ENCODE results near the gene SINHCAF. TPM values are rescaled to one million over a fixed set of nuclear protein-coding genes. Genes with fewer than 3 reads are reported as not detected.

SINHCAF gene
- total and polyA plus RNA-seq, 2 of the 8 experiments (the other 6 are each of a cell fraction or from before 2014, with no cell fraction given), result 138 to 576 TPM

DNA sequence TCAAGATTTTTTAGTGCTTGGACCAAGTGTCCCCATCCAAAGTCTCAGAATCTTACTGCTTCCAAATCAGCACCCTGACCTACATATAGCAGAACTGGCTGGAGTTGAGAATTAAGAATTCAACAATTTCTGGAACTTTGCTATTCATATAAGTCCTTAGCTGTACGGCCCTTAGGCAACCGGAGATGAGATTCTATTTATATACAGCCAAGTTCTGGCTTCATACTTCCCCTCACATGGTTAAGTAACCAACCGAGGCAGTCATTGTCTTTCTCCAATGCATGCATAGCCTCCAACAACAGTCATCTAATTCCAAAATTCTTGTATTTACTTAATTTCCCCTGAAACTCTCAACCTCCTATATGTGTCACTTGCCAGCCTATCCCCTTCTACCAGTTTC, 76.6 kb downstream of the SINHCAF start:
- Histone ChIP-seq H3K27ac (ENCODE audit: low read depth, low read length) (no peak overlapping the region), H3K4me3 (ENCODE audit: extremely low read depth in 1 of 4, insufficient read depth in 2 of 4, low read depth in 3 of 4, low read length in 4 of 4) (no peak overlapping the region), H3K14ac (ENCODE audit: insufficient read length) (no peak overlapping the region), H4K91ac (replicated peaks; ENCODE audit: insufficient read length, low read length) (no peak overlapping the region), H2BK120ac (replicated peaks; ENCODE audit: low read depth, low read length) (no peak overlapping the region), H3K9me3 (ENCODE audit: insufficient read depth in 2 of 2, low read depth in 1 of 2, low read length in 1 of 2) (no peaks in the 10 kb centered on the region), H2BK5ac (ENCODE audit: low read depth, low read length) (no peak overlapping the region), H3K23ac (ENCODE audit: insufficient read length) (no peak overlapping the region), H3K56ac (replicated peaks; ENCODE audit: insufficient read length, low read depth, low read length) (no peak overlapping the region), H2AFZ (ENCODE audit: low read length) (no peak overlapping the region), H3K4me1 (replicated peaks in 1 of 4; ENCODE audit: control insufficient read depth in 3 of 4, insufficient read depth in 4 of 4, low read length in 3 of 4) (peaks cover 0 to 7% (median 2%) of the 10 kb centered on the region in 4 experiments; a peak in 2 of 7 replicates), H3K79me2 (ENCODE audit: control insufficient read depth in 1 of 2, insufficient read depth in 2 of 2, low read length in 2 of 2) (no peaks in the 10 kb centered on the region), H3K18ac (ENCODE audit: extremely low read depth, low read length) (no peak overlapping the region), H2AK5ac (ENCODE audit: low read depth, low read length) (no peak overlapping the region), H4K5ac (ENCODE audit: insufficient read length, low read depth, low read length) (no peak overlapping the region), H3K9ac (replicated peaks in 1 of 4; ENCODE audit: extremely low read depth in 1 of 4, low read depth in 3 of 4, low read length in 3 of 4) (no peak overlapping the region), H3K4me2 (ENCODE audit: insufficient read depth in 1 of 2, low read depth in 2 of 2, low read length in 2 of 2) (no peak overlapping the region), H3K23me2 (ENCODE audit: low read depth, low read length) (no peaks in the 10 kb centered on the region; the same call in 1 of the 2 replicates), H2BK20ac (ENCODE audit: low read length) (no peak overlapping the region), H3K36me3 (ENCODE audit: control insufficient read depth in 2 of 4, insufficient read depth in 4 of 4, low read length in 3 of 4) (no peaks in the 10 kb centered on the region), H4K20me1 (replicated peaks in 1 of 2; ENCODE audit: control insufficient read depth in 1 of 2, insufficient read depth in 2 of 2, low read length in 2 of 2) (no peaks in the 10 kb centered on the region), H3K4ac (replicated peaks; ENCODE audit: insufficient read length, low read depth, low read length) (no peak overlapping the region), H3K79me1 (ENCODE audit: low read depth, low read length) (no peaks in the 10 kb centered on the region), H4K8ac (ENCODE audit: extremely low read depth, insufficient read depth, low read length) (no peak overlapping the region), H2BK12ac (ENCODE audit: low read depth, low read length) (no peak overlapping the region), H3K27me3 (replicated peaks in 1 of 4; ENCODE audit: control insufficient read depth in 3 of 4, extremely low read depth in 1 of 4, insufficient read depth in 3 of 4, low read length in 3 of 4) (no peaks in the 10 kb centered on the region; a peak in 1 of 7 replicates), H2BK15ac (ENCODE audit: low read length) (no peak overlapping the region)
- POLR2A ChIA-PET (ENCODE audit: partially characterized antibody), result interaction anchor here (0.9 kb wide), 1 partner anchor 23 kb away, joined by 3 read pairs; no protein-coding TSS in a partner anchor
- no peak for FAIRE-seq
- WGBS, 2 experiments (ENCODE audit: extremely low coverage in 1 of 2, insufficient coverage in 1 of 2, insufficient read length in 1 of 2, insufficient replicate concordance in 2 of 2, low coverage in 1 of 2, low lambda C conversion rate in 2 of 2, missing lambda C conversion rate in 1 of 2), result 93% methylated on average over 3 of the region's 3 CpGs; no CpG with 5 or more reads in 1 of the 2 experiments
- TF ChIP-seq BACH1 (IDR thresholded peaks at IDR 0.05; ENCODE audit: low read length) (no peak), SAP30 (IDR thresholded peaks at IDR 0.05; ENCODE audit: insufficient read depth, insufficient replicate concordance, low read length) (no peak), SRF (IDR thresholded peaks at IDR 0.05; ENCODE audit: low read depth, low read length) (no peak), SIRT6 (IDR thresholded peaks at IDR 0.05; ENCODE audit: low read length) (no peak), CBX5 (IDR thresholded peaks at IDR 0.05; ENCODE audit: low read depth, low read length) (no peak), ATF3 (IDR thresholded peaks at IDR 0.05; ENCODE audit: insufficient read depth, low read depth, low read length) (no peak), SIN3A (conservative IDR thresholded peaks at IDR 0.05 in 1 of 2, IDR thresholded peaks at IDR 0.05 in 1 of 2; ENCODE audit: low read depth in 1 of 2, low read length in 2 of 2) (no peak), EZH2 (IDR thresholded peaks at IDR 0.05; ENCODE audit: low read depth, low read length, severe bottlenecking) (no peak), HDAC6 (IDR thresholded peaks at IDR 0.05; ENCODE audit: low read depth, low read length) (no peak), TCF12 (IDR thresholded peaks at IDR 0.05; ENCODE audit: low read depth, low read length) (no peak), TEAD4 (IDR thresholded peaks at IDR 0.05; ENCODE audit: low read depth, low read length) (no peak)
- TF ChIP-seq, protein P1, sequence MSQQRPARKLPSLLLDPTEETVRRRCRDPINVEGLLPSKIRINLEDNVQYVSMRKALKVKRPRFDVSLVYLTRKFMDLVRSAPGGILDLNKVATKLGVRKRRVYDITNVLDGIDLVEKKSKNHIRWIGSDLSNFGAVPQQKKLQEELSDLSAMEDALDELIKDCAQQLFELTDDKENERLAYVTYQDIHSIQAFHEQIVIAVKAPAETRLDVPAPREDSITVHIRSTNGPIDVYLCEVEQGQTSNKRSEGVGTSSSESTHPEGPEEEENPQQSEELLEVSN (IDR thresholded peaks at IDR 0.05), result no peak
- no peak for DNase-seq (ENCODE audit: low read depth in 1 of 2, low spot score in 2 of 2)
- CTCF ChIA-PET (ENCODE audit: partially characterized antibody), result interaction anchor here (0.6 to 9.5 kb wide), 9 partner anchors 10 to 209 kb away, joined by 3 to 108 read pairs (median 5); no protein-coding TSS in a partner anchor
